ENCODE results near the gene CEP72. TPM values are rescaled to one million over a fixed set of nuclear protein-coding genes. Genes with fewer than 3 reads are reported as not detected.
"Not testable (repeated sequence)": the region's sequence is repeated elsewhere in the genome, so short reads cannot be mapped to it uniquely, and the experiment has no call there.

CEP72 gene
- polyA plus RNA-seq, 3 donors: 1.5 to 2.9 (median 2.6) TPM

GRCh38 chr5:683551-684481 lies 71.7 kb downstream of the CEP72 start:
- WGBS, 3 donors: 76 to 83% (median 79%) methylated on average over 30 of the region's 30 CpGs
- H3K27ac ChIP-seq (ENCODE audit: low read depth, low read length): no peak overlapping the region

GRCh38 chr5:684751-685216 lies 72.6 kb downstream of the CEP72 start:
- 78 to 84% (median 84%) methylated on average over 17 of the region's 17 CpGs for WGBS, 3 donors
- H3K27ac ChIP-seq (ENCODE audit: low read depth, low read length): no peak overlapping the region

GRCh38 chr5:685262-686171 lies 73.4 kb downstream of the CEP72 start:
- no peak overlapping the region for H3K27ac ChIP-seq (ENCODE audit: low read depth, low read length)
- 87 to 90% (median 90%) methylated on average over 24 of the region's 24 CpGs for WGBS, 3 donors

GRCh38 chr5:686172-686523 lies 74.0 kb downstream of the CEP72 start:
- H3K27ac ChIP-seq (ENCODE audit: low read depth, low read length): not testable (repeated sequence)
- 89 to 98% (median 93%) methylated on average over 9 to 11 of the region's 12 CpGs for WGBS, 3 donors

GRCh38 chr5:686936-687335 lies 74.8 kb downstream of the CEP72 start:
- WGBS, 3 donors: 82 to 91% (median 84%) methylated on average over 4 to 12 of the region's 12 CpGs
- H3K27ac ChIP-seq (ENCODE audit: low read depth, low read length): not testable (repeated sequence)

GRCh38 chr5:688348-689010 lies 76.3 kb downstream of the CEP72 start:
- not testable (repeated sequence) for H3K27ac ChIP-seq (ENCODE audit: low read depth, low read length)
- WGBS, 3 donors: 79 to 87% (median 87%) methylated on average over 16 to 22 of the region's 30 CpGs

- not testable (repeated sequence) for H3K27ac ChIP-seq (ENCODE audit: low read depth, low read length)
- no CpG with 5 or more reads among the region's 12 CpGs for WGBS, 3 donors
Observed at GRCh38 chr5:690293-690692, 78.2 kb downstream of the CEP72 start.

- H3K27ac ChIP-seq (ENCODE audit: low read depth, low read length): not testable (repeated sequence)
- 0% methylated on average over 6 of the region's 23 CpGs; no CpG with 5 or more reads in 2 of the 3 donors for WGBS, 3 donors
Observed at GRCh38 chr5:691049-691448, 78.9 kb downstream of the CEP72 start.

- 23 to 27% (median 27%) methylated on average over 2 of the region's 2 CpGs for WGBS, 3 donors
- no peak overlapping the region for H3K27ac ChIP-seq (ENCODE audit: low read depth, low read length)
Observed at GRCh38 chr5:691817-692528, 79.8 kb downstream of the CEP72 start.

- H3K27ac ChIP-seq (ENCODE audit: low read depth, low read length): not testable (repeated sequence)
- 0 to 1% (median 1%) methylated on average over 35 to 38 of the region's 41 CpGs for WGBS, 3 donors
Observed at GRCh38 chr5:692529-693041, 80.4 kb downstream of the CEP72 start.

GRCh38 chr5:693271-694041 lies 81.3 kb downstream of the CEP72 start, which contains the start of gene TPPP:
TSS of gene TPPP (minus strand) at chr5:693352. CDS start at chr5:678060, 15,292 bp downstream.
- WGBS, 3 donors: 0% methylated on average over 31 to 85 of the region's 109 CpGs
- H3K27ac ChIP-seq (ENCODE audit: low read depth, low read length): not testable (repeated sequence)

GRCh38 chr5:694042-694431 lies 81.9 kb downstream of the CEP72 start:
- 0 to 7% (median 2%) methylated on average over 8 to 13 of the region's 22 CpGs for WGBS, 3 donors
- H3K27ac ChIP-seq (ENCODE audit: low read depth, low read length): not testable (repeated sequence)

- not testable (repeated sequence) for H3K27ac ChIP-seq (ENCODE audit: low read depth, low read length)
- WGBS, 3 donors: 80 to 90% (median 89%) methylated on average over 1 to 10 of the region's 13 CpGs
Observed at GRCh38 chr5:695475-695874, 83.3 kb downstream of the CEP72 start.

GRCh38 chr5:696191-696590 lies 84.1 kb downstream of the CEP72 start:
- not testable (repeated sequence) for H3K27ac ChIP-seq (ENCODE audit: low read depth, low read length)
- WGBS, 3 donors: 91 to 97% (median 94%) methylated on average over 2 to 8 of the region's 8 CpGs

GRCh38 chr5:696753-697702 lies 84.9 kb downstream of the CEP72 start:
- H3K27ac ChIP-seq (ENCODE audit: low read depth, low read length): not testable (repeated sequence)
- WGBS, 3 donors: 80 to 89% (median 82%) methylated on average over 14 to 20 of the region's 21 CpGs

All from adipose tissue (tissue), 3 donors.